ENCODE results near the gene GALNT1. TPM values are rescaled to one million over a fixed set of nuclear protein-coding genes. Genes with fewer than 3 reads are reported as not detected.
A peak's percentile ranks its signal among the peaks of the same experiment; 100 is the strongest.

The GALNT1 gene
- total RNA-seq, 6 donors from 2014 or later = 15.0 to 70.9 (median 38.3) TPM

DNA sequence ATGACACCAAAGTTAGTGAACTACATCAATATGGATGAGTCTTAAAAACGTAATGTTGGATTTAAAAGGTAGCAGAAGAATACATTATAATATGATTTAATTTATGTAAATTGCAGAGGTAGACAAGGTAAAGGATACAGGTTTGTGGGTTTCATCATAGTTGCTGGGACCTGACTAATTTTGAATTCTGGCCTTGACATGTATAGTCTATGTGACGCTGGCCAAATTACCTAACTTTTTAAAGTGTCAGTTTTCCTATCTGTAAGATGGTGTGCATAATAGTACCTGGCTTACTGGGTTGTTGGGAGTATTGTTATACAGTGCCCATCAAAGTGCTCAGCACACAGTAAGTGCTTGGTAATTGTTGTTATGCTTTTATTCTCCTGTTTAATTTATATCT, 34.5 kb downstream of the GALNT1 start:
- no peak for ATAC-seq (ENCODE audit: low FRiP score in 2 of 2)
- Histone ChIP-seq H3K27ac (peak overlapping the region in 2 of 4 donors; percentile 40 to 69), H3K27me3 (no peaks in the 10 kb centered on the region), H3K36me3 (no peaks in the 10 kb centered on the region), H3K4me3 (no peak overlapping the region), H3K4me1 (peaks cover 27 to 41% (median 30%) of the 10 kb centered on the region in 4 donors), H3K9me3 (no peaks in the 10 kb centered on the region)
- WGBS, 2 donors = 89 to 93% methylated on average over 2 of the region's 2 CpGs
- DNase-seq = no peak
- TF ChIP-seq EP300 (IDR thresholded peaks at IDR 0.05) = no peak
- TF ChIP-seq, protein P1, sequence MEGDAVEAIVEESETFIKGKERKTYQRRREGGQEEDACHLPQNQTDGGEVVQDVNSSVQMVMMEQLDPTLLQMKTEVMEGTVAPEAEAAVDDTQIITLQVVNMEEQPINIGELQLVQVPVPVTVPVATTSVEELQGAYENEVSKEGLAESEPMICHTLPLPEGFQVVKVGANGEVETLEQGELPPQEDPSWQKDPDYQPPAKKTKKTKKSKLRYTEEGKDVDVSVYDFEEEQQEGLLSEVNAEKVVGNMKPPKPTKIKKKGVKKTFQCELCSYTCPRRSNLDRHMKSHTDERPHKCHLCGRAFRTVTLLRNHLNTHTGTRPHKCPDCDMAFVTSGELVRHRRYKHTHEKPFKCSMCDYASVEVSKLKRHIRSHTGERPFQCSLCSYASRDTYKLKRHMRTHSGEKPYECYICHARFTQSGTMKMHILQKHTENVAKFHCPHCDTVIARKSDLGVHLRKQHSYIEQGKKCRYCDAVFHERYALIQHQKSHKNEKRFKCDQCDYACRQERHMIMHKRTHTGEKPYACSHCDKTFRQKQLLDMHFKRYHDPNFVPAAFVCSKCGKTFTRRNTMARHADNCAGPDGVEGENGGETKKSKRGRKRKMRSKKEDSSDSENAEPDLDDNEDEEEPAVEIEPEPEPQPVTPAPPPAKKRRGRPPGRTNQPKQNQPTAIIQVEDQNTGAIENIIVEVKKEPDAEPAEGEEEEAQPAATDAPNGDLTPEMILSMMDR (IDR thresholded peaks at IDR 0.05) = no peak
- TF ChIP-seq POLR2AphosphoS5 (IDR thresholded peaks at IDR 0.05) = no peak
- no peak for TF ChIP-seq POLR2A (IDR thresholded peaks at IDR 0.05)

DNA sequence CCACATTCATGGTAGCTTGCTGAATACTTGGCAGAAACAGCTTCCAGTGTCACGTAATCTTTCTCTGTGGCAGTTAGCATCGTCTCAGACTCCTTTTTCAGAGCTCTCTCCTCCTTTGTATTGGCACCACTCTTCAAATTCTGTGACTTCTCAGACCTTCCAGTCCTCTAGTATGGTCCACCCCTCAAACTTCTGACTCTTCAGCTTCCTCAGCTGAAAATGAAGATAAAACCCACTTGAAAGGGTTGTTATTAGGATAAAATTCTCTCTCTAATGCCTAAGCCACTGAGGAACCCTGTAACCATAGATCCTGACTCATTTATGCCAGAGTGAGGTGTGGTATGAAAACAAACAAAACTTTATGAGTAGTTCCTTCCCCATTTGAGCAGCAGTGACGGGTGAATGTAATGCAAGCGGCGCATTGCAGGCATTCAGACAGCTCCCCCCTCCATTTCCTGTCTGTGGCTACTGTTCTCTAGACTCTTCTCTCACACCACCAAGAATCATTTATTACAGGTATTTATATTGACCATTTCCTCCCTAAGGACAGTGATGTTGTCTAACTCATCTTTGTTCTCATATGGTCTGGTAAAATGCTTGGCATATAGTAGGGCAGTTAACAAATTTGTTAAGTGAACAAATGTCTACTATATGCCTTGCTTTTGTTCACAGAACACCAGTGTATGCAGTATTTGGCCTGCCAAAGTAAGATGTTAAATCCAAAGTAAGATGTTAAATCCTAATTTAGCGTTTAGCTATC, 35.3 kb downstream of the GALNT1 start:
- H3K36me3 ChIP-seq = no peaks in the 10 kb centered on the region
- ATAC-seq (ENCODE audit: low FRiP score in 2 of 2) = peak; percentile 79 to 81
- H3K27ac ChIP-seq = peak overlapping the region in 3 of 4 donors; percentile 40 to 78 (median 69)
- H3K27me3 ChIP-seq = no peaks in the 10 kb centered on the region
- no peak overlapping the region for H3K4me3 ChIP-seq
- H3K4me1 ChIP-seq = peaks cover 27 to 43% (median 29%) of the 10 kb centered on the region in 4 donors
- no peak for TF ChIP-seq EP300 (IDR thresholded peaks at IDR 0.05)
- TF ChIP-seq POLR2A (IDR thresholded peaks at IDR 0.05) = no peak
- TF ChIP-seq, protein P1 (IDR thresholded peaks at IDR 0.05) = no peak
- TF ChIP-seq POLR2AphosphoS5 (IDR thresholded peaks at IDR 0.05) = no peak
- no peaks in the 10 kb centered on the region for H3K9me3 ChIP-seq
- WGBS, 2 donors = 39 to 40% methylated on average over 6 of the region's 6 CpGs
- peak in 1 of 2 donors; percentile 67 for DNase-seq

DNA sequence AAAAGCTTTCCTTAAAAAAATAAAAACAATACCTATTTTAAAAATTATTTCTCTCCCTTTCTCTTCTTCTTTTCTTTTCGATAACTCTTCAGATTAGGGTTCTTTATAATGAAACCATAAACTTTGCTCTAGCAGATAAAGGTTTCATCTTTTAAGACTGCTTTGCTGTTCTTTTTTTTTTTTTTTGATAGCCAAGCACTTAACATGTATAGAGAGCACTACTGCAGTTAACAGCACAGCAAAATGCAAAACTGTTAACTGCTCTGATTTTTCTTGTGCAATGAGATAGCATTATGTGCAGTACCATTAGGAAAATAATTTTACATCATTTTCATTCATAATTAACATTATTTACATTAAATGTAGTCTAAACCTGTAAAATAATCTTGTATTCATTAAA, 36.3 kb downstream of the GALNT1 start:
- Histone ChIP-seq H3K4me1 (peaks cover 27 to 46% (median 29%) of the 10 kb centered on the region in 4 donors), H3K36me3 (no peaks in the 10 kb centered on the region), H3K4me3 (no peak overlapping the region), H3K9me3 (no peaks in the 10 kb centered on the region), H3K27me3 (no peaks in the 10 kb centered on the region), H3K27ac (no peak overlapping the region)
- ATAC-seq (ENCODE audit: low FRiP score in 2 of 2) (no peak), DNase-seq (no peak)
- TF ChIP-seq EP300 (IDR thresholded peaks at IDR 0.05) (no peak), POLR2AphosphoS5 (IDR thresholded peaks at IDR 0.05) (no peak), POLR2A (IDR thresholded peaks at IDR 0.05) (no peak)
- TF ChIP-seq, protein P1 (IDR thresholded peaks at IDR 0.05) = no peak
- WGBS, 2 donors = 79 to 98% methylated on average over 1 of the region's 1 CpG

DNA sequence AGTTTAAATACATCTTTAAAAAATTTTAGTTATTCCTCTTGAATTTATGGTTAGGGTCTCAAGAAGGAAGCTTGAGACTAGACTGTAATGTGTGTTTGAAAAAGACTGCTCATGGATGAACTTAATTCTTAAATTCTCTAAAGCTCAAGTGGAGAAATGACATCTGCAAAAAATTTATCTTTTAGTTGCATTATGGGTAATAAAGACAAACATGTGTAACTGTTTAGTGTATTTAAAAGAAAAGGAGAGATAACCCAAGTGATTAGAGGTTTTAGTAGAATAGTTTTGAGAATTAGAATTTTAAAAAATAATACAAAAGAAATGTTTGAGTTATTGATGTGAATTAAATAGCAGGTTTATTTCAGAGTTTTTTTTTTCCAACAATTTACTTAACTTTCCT, 36.7 kb downstream of the GALNT1 start:
- no peak overlapping the region for H3K27ac ChIP-seq

More for the DNA sequence above, 36.7 kb downstream of the GALNT1 start:
- no peaks in the 10 kb centered on the region for H3K27me3 ChIP-seq
- no peak for ATAC-seq (ENCODE audit: low FRiP score in 2 of 2)
- no peaks in the 10 kb centered on the region for H3K9me3 ChIP-seq
- peaks cover 27 to 43% (median 29%) of the 10 kb centered on the region in 4 donors for H3K4me1 ChIP-seq
- no peak overlapping the region for H3K4me3 ChIP-seq
- TF ChIP-seq POLR2A (IDR thresholded peaks at IDR 0.05) (no peak), EP300 (IDR thresholded peaks at IDR 0.05) (no peak), POLR2AphosphoS5 (IDR thresholded peaks at IDR 0.05) (no peak)
- TF ChIP-seq, protein P1 (IDR thresholded peaks at IDR 0.05) = no peak
- H3K36me3 ChIP-seq = no peaks in the 10 kb centered on the region
- DNase-seq = no peak

Measured in upper lobe of left lung (tissue), 6 donors.